Activated CD4-positive, alpha-beta T cell treated with anti-CD3 and anti-CD28 coated beads for 36 hours (primary cell): ENCODE measurements around the gene NKX6-1. TPM values are rescaled to one million over a fixed set of nuclear protein-coding genes. Genes with fewer than 3 reads are reported as not detected.

Experiments used
- ATAC-seq: fragments of 200-7000 bp; cut with Tn5 transposase; one replicate; pipeline ENCODE4 v1.10.0; 2021; ENCODE audit warnings: mild to moderate bottlenecking, moderate library complexity
- CTCF ChIA-PET: fragments of 350-600 bp; sonication (Branson Sonifier 250); formaldehyde crosslinking; loops from one replicate; lab custom pipeline; 2021; ENCODE audit warnings: antibody characterized with exemption; lab: Charles Lee
- POLR2A ChIA-PET: fragments of 350-600 bp; sonication (Branson Sonifier 250); formaldehyde crosslinking; loops from one replicate; lab custom pipeline; 2021; ENCODE audit warnings: antibody characterized with exemption, inconsistent platforms; lab: Charles Lee
- DNase-seq: peaks from one replicate; pipeline ENCODE4 v3.0.0-alpha.2; 2020
- H3K27ac Mint-ChIP-seq: one replicate; pipeline ENCODE4 v1.8.0; 2021; ENCODE audit warnings: mixed read lengths
- H3K27me3 Mint-ChIP-seq: one replicate; pipeline ENCODE4 v1.8.0; 2021; ENCODE audit warnings: mixed read lengths
- H3K36me3 Mint-ChIP-seq: one replicate; pipeline ENCODE4 v1.8.0; 2021; ENCODE audit warnings: low read depth, mixed read lengths
- H3K4me1 Mint-ChIP-seq: one replicate; pipeline ENCODE4 v1.8.0; 2021; ENCODE audit warnings: mixed read lengths
- H3K4me3 Mint-ChIP-seq: one replicate; pipeline ENCODE4 v1.8.0; 2021; ENCODE audit warnings: mild to moderate bottlenecking, moderate library complexity, mixed read lengths
- H3K9me3 Mint-ChIP-seq: one replicate; pipeline ENCODE4 v1.8.0; 2021; ENCODE audit warnings: low read depth, mixed read lengths
- intact Hi-C, 2 experiments: fragments of 100-400 bp; cut with DNase I in 1 of 2; cut with micrococcal nuclease in 1 of 2; formaldehyde crosslinking; loops; one replicate each; pipeline versions ENCODE4 v1.14.2 to v1.15.1; 2022 to 2024; cut with DNase I, micrococcal nuclease
- total RNA-seq, 2 experiments: library from RNA; stranded (reverse); gene quantifications; one replicate each; pipeline ENCODE4 v1.2.3, GENCODE V29; 2021

Gene NKX6-1
- total RNA-seq, 2 experiments from 2014 or later, result not detected

DNA sequence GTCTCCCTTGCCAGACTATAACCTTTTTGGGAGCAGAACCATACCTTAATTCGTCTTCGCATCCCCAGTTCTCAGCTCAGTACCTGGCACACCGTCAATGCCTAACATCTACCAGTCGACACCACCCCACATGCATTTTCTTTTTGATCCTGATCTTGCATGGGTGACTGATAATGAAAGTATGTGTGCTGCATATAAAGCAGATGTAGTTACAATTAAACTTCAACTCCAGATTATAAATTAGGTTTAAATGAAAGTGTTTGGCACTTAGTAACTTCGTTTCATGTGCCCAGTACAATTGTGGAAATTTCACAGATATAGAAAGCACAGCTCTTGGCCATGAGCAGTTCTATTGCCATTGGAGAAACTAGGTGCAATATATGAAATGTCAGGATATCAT, 8.8 kb upstream of the NKX6-1 start:
- H3K27me3 Mint-ChIP-seq, result peaks cover 51% of the 10 kb centered on the region

DNA sequence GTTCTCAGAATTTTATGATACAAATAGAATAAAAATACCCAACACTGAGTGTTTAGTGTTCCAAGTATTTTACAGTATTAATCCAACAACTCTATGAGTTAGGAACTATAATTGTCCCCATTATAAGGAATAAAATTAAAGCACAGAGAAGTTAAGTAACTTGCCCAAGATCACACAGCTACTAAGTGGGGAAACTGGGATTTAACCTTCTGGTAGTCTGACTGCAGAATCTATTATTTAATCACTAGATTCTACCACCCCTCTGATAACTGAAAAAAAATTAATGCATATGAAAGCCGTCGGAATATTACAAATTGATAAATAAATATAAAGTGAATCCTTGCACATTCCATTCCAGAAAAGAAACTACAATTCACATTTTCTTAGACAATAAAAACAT, 5.7 kb upstream of the NKX6-1 start:
- peaks cover 2% of the 10 kb centered on the region for H3K36me3 Mint-ChIP-seq
- no peak overlapping the region for H3K4me3 Mint-ChIP-seq
- intact Hi-C loops, result loop anchor here (1.0 to 10.0 kb wide), 3 partner anchors 730 to 1000 kb away; no protein-coding TSS in a partner anchor
- H3K9me3 Mint-ChIP-seq, result no peaks in the 10 kb centered on the region
- DNase-seq (no peak), ATAC-seq (no peak)
- H3K27me3 Mint-ChIP-seq, result peaks cover 72% of the 10 kb centered on the region
- ChIA-PET POLR2A (no interaction called here), CTCF (interaction anchor here (1.4 kb wide), 1 partner anchor 12 kb away, joined by 4 read pairs; no protein-coding TSS in a partner anchor)
- no peak overlapping the region for H3K27ac Mint-ChIP-seq
- H3K4me1 Mint-ChIP-seq, result peaks cover 3% of the 10 kb centered on the region

More for the DNA sequence above, 8.8 kb upstream of the NKX6-1 start:
- ATAC-seq (no peak), DNase-seq (no peak)
- Mint-ChIP-seq H3K36me3 (no peaks in the 10 kb centered on the region), H3K4me3 (no peak overlapping the region), H3K9me3 (no peaks in the 10 kb centered on the region), H3K27ac (no peak overlapping the region), H3K4me1 (no peaks in the 10 kb centered on the region)
- POLR2A ChIA-PET, result no interaction called here
- intact Hi-C loops, result loop anchor here in 1 of 2 experiments (10.0 kb wide), 2 partner anchors 733 to 1003 kb away; no protein-coding TSS in a partner anchor
- CTCF ChIA-PET, result no interaction called here

DNA sequence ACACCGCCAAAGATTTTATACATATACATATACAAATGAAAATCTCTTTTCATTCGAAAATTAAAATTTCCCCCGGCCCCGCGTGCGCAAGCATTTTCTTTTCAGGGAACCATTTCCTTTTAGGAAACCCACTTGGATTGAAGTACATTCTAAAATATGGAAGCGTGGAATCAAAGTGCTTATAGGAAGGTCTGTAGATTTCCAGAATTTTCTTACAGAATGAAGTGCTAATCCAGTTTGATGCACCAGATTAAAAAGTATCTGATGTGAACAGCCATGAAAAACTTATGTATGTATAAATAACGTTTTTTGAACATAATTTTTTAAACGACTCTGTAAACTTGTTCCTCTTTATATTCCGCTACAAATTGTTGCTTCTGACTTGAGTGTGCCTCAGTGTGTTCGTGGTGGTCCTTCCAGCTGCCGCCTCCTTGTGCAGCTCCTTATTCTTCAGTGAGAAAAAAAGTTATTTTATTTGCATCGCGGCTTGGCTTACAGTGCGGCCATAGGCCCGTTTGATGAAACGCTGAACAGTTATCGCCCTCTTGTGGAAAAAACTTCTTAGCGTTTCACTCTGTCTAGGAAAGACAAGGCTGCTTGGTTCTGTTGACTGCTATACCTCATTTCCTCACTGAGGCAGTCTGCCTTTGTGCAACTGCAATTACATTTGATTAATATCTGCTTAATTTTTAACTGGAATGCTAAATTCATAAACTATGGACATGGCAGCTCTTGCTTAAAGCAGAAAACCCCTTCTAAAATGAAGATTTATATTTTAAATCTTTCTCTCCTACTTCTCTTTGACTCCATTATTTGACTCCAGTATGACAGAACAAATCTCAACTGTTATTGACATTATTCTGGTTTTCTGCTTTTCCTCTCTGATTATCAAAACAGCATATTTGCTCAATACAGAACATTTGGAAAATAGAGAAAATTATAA, 4.7 kb upstream of the NKX6-1 start:
- ATAC-seq (peak; percentile 83), DNase-seq (peak; percentile 44)
- ChIA-PET POLR2A (no interaction called here), CTCF (interaction anchor here (0.6 kb wide), 1 partner anchor 25 kb away, joined by 3 read pairs; no protein-coding TSS in a partner anchor)
- Mint-ChIP-seq H3K4me1 (peaks cover 6% of the 10 kb centered on the region), H3K27me3 (peaks cover 77% of the 10 kb centered on the region), H3K4me3 (no peak overlapping the region), H3K27ac (no peak overlapping the region), H3K36me3 (peaks cover 2% of the 10 kb centered on the region), H3K9me3 (no peaks in the 10 kb centered on the region)
- intact Hi-C loops, result loop anchor here (1.0 to 10.0 kb wide), 3 partner anchors 729 to 999 kb away; no protein-coding TSS in a partner anchor

DNA sequence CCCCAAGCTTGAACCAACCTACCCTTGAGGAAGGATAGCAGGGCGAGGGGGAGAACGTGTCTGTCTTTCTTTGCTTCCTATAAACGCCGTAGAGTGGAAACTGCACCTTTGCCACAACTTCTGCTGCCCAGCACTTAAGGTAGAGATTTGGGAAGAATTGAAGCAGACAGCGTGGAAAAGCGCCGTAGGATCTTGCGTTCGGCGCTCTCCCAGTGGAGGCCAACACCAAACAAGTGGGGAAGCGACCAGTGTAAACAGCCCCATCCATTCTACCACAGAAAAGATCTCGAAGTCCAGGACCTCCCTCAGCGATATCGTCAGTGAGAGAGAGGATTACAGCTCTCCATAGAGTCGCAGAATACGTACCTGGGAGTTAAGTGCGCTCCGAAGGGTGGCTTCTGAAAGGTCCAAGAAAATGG, 3.9 kb upstream of the NKX6-1 start:
- peaks cover 75% of the 10 kb centered on the region for H3K27me3 Mint-ChIP-seq
- H3K4me3 Mint-ChIP-seq, result no peak overlapping the region
- no peak overlapping the region for H3K27ac Mint-ChIP-seq
- DNase-seq, result no peak
- ChIA-PET CTCF (no interaction called here), POLR2A (no interaction called here)
- H3K36me3 Mint-ChIP-seq, result peaks cover 2% of the 10 kb centered on the region
- intact Hi-C loops, result loop anchor here in 1 of 2 experiments (10.0 kb wide), 2 partner anchors 728 to 998 kb away; no protein-coding TSS in a partner anchor
- ATAC-seq, result no peak
- H3K9me3 Mint-ChIP-seq, result no peaks in the 10 kb centered on the region
- H3K4me1 Mint-ChIP-seq, result peaks cover 12% of the 10 kb centered on the region

DNA sequence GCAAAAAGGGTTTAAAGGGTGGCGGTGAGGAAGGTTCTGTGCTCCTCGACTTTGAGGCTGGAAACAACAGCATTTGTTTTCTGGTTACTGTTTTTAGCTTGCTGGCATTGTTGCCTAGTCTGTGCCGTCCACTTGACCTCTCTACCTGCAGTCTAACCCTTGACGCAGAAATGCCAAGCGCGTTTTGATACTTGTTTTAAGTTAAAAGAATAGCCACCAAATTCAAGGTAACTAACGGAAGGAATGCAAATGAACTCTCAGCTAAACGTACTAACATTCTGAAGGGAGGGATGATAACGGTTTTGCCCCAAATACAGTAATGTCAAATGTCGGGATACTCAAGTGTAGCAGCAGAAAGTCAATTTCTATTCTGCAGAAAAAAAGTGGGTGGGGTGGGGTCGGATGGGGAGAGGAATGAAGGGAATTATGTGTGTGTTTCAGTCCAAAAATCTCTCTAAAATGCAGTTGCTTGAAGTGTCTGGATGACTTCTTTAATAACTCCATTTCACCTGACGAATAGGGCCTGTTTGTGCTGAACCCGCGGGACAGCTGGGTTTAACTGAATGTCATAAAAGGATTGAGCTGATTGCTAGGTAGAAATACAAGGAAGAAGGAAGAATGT, 3.4 kb upstream of the NKX6-1 start:
- H3K27ac Mint-ChIP-seq, result no peak overlapping the region
- H3K36me3 Mint-ChIP-seq, result peaks cover 2% of the 10 kb centered on the region
- peaks cover 70% of the 10 kb centered on the region for H3K27me3 Mint-ChIP-seq
- no peaks in the 10 kb centered on the region for H3K9me3 Mint-ChIP-seq
- no peak overlapping the region for H3K4me3 Mint-ChIP-seq
- POLR2A ChIA-PET, result no interaction called here
- DNase-seq (no peak), ATAC-seq (no peak)
- peaks cover 12% of the 10 kb centered on the region for H3K4me1 Mint-ChIP-seq
- CTCF ChIA-PET, result no interaction called here
- intact Hi-C loops, result loop anchor here in 1 of 2 experiments (10.0 kb wide), 2 partner anchors 728 to 998 kb away; no protein-coding TSS in a partner anchor

DNA sequence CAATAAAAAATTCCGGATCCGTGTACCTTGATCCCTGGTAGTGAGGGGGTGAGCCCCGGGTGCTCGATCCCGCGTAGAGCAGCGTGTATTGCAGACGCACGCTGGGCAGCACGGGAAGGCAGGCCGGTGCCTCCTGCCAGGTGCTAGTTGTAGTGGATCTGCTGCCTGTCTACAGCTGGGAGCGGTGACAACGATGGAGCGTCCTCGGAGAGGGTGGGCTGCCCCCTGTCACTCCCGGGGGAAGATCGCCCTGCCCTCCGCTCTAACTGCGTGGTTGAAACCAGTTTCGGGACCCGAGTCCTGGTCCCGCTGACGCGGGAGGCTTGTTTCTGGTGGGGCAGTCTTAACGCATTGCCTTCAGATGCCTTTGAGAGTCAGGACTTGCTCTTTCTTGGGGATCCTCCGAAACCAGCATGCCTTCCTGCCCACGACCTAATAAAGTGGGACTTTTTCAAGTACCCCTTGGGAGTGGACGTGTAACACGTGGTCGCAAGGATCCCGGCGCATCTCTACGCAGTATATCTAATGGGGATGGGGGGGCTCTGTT, 2.7 kb upstream of the NKX6-1 start:
- CTCF ChIA-PET, result no interaction called here
- intact Hi-C loops, result loop anchor here (2.0 to 10.0 kb wide), 3 partner anchors 21 to 997 kb away; no protein-coding TSS in a partner anchor
- ATAC-seq, result no peak

DNA sequence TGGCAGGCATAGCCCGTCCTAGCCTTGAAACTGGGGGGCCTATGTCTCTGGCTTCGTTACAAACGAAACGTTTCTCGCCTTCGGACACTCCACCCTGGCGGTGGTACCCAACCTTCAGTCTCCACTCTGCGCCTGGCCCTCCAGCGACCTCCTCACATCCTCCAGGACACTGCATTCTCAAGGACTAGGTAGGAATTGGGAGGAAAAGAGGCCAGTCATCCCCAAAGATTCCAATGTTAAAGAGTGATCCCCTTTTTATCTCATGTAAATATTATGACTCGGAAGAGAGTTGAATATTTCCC, 2.1 kb upstream of the NKX6-1 start:
- H3K36me3 Mint-ChIP-seq, result peaks cover 2% of the 10 kb centered on the region
- ChIA-PET POLR2A (no interaction called here), CTCF (no interaction called here)
- no peak overlapping the region for H3K4me3 Mint-ChIP-seq
- H3K27me3 Mint-ChIP-seq, result peaks cover 81% of the 10 kb centered on the region
- no peak for DNase-seq
- intact Hi-C loops, result loop anchor here (2.0 to 10.0 kb wide), 3 partner anchors 20 to 996 kb away; no protein-coding TSS in a partner anchor
- no peak for ATAC-seq
- H3K4me1 Mint-ChIP-seq, result peaks cover 18% of the 10 kb centered on the region
- H3K9me3 Mint-ChIP-seq, result no peaks in the 10 kb centered on the region
- no peak overlapping the region for H3K27ac Mint-ChIP-seq

More for the DNA sequence above, 2.7 kb upstream of the NKX6-1 start:
- no peaks in the 10 kb centered on the region for H3K9me3 Mint-ChIP-seq
- no peak overlapping the region for H3K4me3 Mint-ChIP-seq
- H3K36me3 Mint-ChIP-seq, result peaks cover 2% of the 10 kb centered on the region
- no peak overlapping the region for H3K27ac Mint-ChIP-seq
- POLR2A ChIA-PET, result no interaction called here
- H3K4me1 Mint-ChIP-seq, result peaks cover 16% of the 10 kb centered on the region
- peaks cover 76% of the 10 kb centered on the region for H3K27me3 Mint-ChIP-seq
- DNase-seq, result no peak

DNA sequence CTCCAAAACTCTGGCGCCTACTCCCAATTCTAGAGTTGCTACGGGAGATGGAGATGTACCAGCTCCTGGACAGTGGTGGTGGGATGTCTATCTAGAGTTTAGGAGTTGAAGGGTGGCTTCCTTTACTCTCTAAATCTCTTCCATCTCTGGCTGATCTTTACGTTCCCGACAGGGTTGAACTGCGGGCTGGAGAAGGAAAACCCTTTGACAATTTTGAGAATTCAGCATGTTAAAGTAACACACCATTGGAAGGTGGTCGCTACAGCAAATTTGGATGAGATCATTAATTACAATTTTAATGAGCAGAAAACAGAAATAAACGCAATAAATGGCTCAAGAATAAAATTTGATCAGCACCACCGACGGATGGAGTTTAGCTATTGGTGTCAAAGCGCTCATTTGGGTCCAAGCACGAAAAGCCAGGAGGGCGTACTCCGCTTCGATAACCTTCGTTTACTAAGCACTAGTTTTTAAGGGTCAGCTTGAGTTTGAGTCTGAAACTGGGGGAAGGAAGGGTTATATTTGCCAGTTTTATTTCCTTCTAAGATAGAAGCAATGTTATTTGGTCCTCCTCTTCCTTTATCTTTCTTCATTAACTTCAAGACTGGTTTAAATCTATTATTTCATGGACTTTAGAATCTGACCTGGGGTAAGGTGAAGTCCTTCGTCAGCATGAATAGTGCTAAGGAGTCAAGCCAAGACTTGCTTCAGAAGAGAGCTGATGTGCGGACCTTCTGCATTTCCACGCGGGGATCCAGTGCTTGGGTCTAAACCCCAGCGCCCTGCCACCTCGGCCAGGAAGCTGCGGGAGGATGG, 1.5 kb upstream of the NKX6-1 start:
- Mint-ChIP-seq H3K4me3 (no peak overlapping the region), H3K4me1 (peaks cover 18% of the 10 kb centered on the region), H3K36me3 (peaks cover 4% of the 10 kb centered on the region), H3K9me3 (peaks cover 2% of the 10 kb centered on the region), H3K27me3 (peaks cover 81% of the 10 kb centered on the region), H3K27ac (no peak overlapping the region)
- DNase-seq, result no peak
- POLR2A ChIA-PET, result interaction anchor here (0.6 kb wide), 1 partner anchor 826 kb away, joined by 3 read pairs; no protein-coding TSS in a partner anchor
- ATAC-seq, result no peak
- intact Hi-C loops, result loop anchor here (2.0 to 10.0 kb wide), 3 partner anchors 20 to 996 kb away; no protein-coding TSS in a partner anchor
- CTCF ChIA-PET, result no interaction called here

DNA sequence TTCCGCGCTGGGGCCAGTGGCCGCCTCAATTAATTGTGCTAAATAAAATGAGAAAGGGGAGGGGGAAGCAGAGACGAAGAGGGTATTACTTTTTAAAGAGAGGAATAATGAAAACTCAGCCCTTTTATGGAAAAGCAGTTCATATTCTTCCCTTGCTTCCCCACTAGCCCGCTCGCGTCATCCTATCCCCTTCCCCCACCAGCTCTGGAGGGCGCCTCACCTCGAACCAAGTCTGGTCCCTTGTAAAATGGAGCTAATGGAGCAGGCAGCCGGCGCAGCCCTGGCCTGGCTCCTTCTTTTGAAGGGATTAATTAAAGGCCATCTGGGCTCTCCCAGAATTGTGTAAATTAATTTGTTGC, 511 bp upstream of the NKX6-1 start:
- Mint-ChIP-seq H3K27me3 (peaks cover 85% of the 10 kb centered on the region), H3K4me1 (peaks cover 18% of the 10 kb centered on the region), H3K36me3 (peaks cover 6% of the 10 kb centered on the region), H3K9me3 (peaks cover 2% of the 10 kb centered on the region), H3K4me3 (peak overlapping the region; percentile 6), H3K27ac (no peak overlapping the region)
- intact Hi-C loops, result loop anchor here in 1 of 2 experiments (1.0 kb wide), 1 partner anchor 17 kb away; no protein-coding TSS in a partner anchor
- DNase-seq (no peak), ATAC-seq (no peak)
- POLR2A ChIA-PET, result no interaction called here
- CTCF ChIA-PET, result no interaction called here

DNA sequence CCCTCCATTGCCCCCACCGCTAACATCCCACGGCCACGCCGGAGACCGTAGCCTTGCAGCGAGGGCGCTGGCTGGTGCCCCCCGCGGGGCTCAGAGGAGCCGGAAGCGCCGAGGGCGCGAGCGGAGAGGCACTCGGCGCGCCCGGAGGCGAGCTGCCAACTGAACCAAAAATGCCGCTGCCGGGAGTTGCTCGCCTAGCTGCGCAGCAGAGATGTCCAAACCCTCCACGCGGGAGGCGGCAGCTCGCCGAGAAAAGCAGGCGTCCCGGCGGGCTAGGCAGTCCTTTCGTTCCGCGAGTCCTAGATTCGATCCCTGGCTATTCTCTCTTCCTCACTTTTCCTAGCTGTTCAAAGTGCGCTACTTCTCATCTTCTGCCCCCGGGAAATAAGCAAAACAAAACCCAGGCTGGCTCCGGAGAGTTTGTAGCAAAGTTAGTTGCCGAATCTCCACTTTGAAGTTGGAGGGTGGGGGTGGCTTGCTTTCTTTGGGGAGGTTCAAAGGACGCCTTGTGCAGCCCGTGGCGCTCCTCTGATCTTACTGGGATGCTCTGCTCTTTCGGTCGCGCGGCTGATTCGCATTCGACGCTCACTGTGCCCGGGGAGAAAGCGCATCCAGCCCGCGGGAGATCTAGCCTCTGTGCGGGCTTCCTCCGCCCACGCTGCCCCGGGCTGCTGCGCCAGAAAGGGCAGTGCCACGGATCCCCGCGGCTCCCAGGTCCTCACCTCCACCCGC, 723 bp downstream of the NKX6-1 start:
- Mint-ChIP-seq H3K27me3 (peaks cover 85% of the 10 kb centered on the region), H3K9me3 (peaks cover 2% of the 10 kb centered on the region)
- peak; percentile 58 for DNase-seq

More for the DNA sequence above, 723 bp downstream of the NKX6-1 start:
- no peak overlapping the region for H3K27ac Mint-ChIP-seq
- ChIA-PET POLR2A (no interaction called here), CTCF (interaction anchor here (0.7 kb wide), 1 partner anchor 397 kb away, joined by 3 read pairs; no protein-coding TSS in a partner anchor)
- ATAC-seq, result no peak
- H3K36me3 Mint-ChIP-seq, result peaks cover 6% of the 10 kb centered on the region
- peak overlapping the region; percentile 72 for H3K4me3 Mint-ChIP-seq
- H3K4me1 Mint-ChIP-seq, result peaks cover 20% of the 10 kb centered on the region
- intact Hi-C loops, result no loop called here
